Measurements from ENCODE around the gene CAMK1G. TPM values are rescaled to one million over a fixed set of nuclear protein-coding genes. Genes with fewer than 3 reads are reported as not detected.
A peak's percentile ranks its signal among the peaks of the same experiment; 100 is the strongest.

Gene CAMK1G
- total and polyA plus RNA-seq, 9 of the 15 experiments (the other 6 are each of a cell fraction or from before 2014, with no cell fraction given) = not detected

GRCh38 chr1:209627732-209628196 lies 44.2 kb downstream of the CAMK1G start (continued):
- no peak for TF ChIP-seq SIN3A (IDR thresholded peaks at IDR 0.05; ENCODE audit: borderline replicate concordance in 2 of 2, control insufficient read depth in 1 of 2, low read depth in 2 of 2, low read length in 2 of 2)
- no peak for TF ChIP-seq PCBP2 (IDR thresholded peaks at IDR 0.05; ENCODE audit: low read depth, low read length, poor library complexity, severe bottlenecking)
- TF ChIP-seq, protein P1, sequence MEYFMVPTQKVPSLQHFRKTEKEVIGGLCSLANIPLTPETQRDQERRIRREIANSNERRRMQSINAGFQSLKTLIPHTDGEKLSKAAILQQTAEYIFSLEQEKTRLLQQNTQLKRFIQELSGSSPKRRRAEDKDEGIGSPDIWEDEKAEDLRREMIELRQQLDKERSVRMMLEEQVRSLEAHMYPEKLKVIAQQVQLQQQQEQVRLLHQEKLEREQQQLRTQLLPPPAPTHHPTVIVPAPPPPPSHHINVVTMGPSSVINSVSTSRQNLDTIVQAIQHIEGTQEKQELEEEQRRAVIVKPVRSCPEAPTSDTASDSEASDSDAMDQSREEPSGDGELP (CRISPR knock-in tag; IDR thresholded peaks at IDR 0.05; ENCODE audit: borderline replicate concordance) = peak; percentile 70; the same call in 1 of the 2 replicates
- TF ChIP-seq MXI1 (IDR thresholded peaks at IDR 0.05; ENCODE audit: low read depth, low read length) = no peak
- TF ChIP-seq YY1 (IDR thresholded peaks at IDR 0.05; ENCODE audit: borderline replicate concordance in 1 of 3, control insufficient read depth in 1 of 3, extremely low read depth in 1 of 3, insufficient read depth in 3 of 3, insufficient read length in 1 of 3, insufficient replicate concordance in 2 of 3, low read depth in 1 of 3, low read length in 2 of 3) = peak in 2 of 3 experiments; percentile 32 to 45
- TF ChIP-seq ARNT (IDR thresholded peaks at IDR 0.05) = no peak
- no peak for TF ChIP-seq SMARCE1 (IDR thresholded peaks at IDR 0.05)
- no peak; a peak in 1 of 4 replicates for TF ChIP-seq ETV6 (IDR thresholded peaks at IDR 0.05; ENCODE audit: borderline replicate concordance in 1 of 2, low read depth in 2 of 2, low read length in 1 of 2)
- TF ChIP-seq ETV6 (CRISPR knock-in tag; IDR thresholded peaks at IDR 0.05; ENCODE audit: borderline replicate concordance) = no peak
- TF ChIP-seq ZNF445 (CRISPR knock-in tag; IDR thresholded peaks at IDR 0.05; ENCODE audit: low read depth) = no peak
- TF ChIP-seq, protein P2, sequence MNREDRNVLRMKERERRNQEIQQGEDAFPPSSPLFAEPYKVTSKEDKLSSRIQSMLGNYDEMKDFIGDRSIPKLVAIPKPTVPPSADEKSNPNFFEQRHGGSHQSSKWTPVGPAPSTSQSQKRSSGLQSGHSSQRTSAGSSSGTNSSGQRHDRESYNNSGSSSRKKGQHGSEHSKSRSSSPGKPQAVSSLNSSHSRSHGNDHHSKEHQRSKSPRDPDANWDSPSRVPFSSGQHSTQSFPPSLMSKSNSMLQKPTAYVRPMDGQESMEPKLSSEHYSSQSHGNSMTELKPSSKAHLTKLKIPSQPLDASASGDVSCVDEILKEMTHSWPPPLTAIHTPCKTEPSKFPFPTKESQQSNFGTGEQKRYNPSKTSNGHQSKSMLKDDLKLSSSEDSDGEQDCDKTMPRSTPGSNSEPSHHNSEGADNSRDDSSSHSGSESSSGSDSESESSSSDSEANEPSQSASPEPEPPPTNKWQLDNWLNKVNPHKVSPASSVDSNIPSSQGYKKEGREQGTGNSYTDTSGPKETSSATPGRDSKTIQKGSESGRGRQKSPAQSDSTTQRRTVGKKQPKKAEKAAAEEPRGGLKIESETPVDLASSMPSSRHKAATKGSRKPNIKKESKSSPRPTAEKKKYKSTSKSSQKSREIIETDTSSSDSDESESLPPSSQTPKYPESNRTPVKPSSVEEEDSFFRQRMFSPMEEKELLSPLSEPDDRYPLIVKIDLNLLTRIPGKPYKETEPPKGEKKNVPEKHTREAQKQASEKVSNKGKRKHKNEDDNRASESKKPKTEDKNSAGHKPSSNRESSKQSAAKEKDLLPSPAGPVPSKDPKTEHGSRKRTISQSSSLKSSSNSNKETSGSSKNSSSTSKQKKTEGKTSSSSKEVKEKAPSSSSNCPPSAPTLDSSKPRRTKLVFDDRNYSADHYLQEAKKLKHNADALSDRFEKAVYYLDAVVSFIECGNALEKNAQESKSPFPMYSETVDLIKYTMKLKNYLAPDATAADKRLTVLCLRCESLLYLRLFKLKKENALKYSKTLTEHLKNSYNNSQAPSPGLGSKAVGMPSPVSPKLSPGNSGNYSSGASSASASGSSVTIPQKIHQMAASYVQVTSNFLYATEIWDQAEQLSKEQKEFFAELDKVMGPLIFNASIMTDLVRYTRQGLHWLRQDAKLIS (CRISPR knock-in tag; IDR thresholded peaks at IDR 0.05) = no peak
- peak; percentile 32; the same call in 1 of the 2 replicates for TF ChIP-seq TOE1 (IDR thresholded peaks at IDR 0.05; ENCODE audit: borderline replicate concordance)
- TF ChIP-seq TOE1 (CRISPR knock-in tag; IDR thresholded peaks at IDR 0.05; ENCODE audit: borderline replicate concordance, low read depth) = no peak
- TF ChIP-seq, protein P3, sequence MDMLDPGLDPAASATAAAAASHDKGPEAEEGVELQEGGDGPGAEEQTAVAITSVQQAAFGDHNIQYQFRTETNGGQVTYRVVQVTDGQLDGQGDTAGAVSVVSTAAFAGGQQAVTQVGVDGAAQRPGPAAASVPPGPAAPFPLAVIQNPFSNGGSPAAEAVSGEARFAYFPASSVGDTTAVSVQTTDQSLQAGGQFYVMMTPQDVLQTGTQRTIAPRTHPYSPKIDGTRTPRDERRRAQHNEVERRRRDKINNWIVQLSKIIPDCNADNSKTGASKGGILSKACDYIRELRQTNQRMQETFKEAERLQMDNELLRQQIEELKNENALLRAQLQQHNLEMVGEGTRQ (CRISPR knock-in tag; IDR thresholded peaks at IDR 0.05) = no peak
- TF ChIP-seq CEBPZ (IDR thresholded peaks at IDR 0.05; ENCODE audit: borderline replicate concordance, low read depth, low read length) = no peak
- 0 out of 2 replicates have a peak, but pooled peaks have one; percentile 35 for TF ChIP-seq MYNN (IDR thresholded peaks at IDR 0.05)
- no peak for TF ChIP-seq MYNN (CRISPR knock-in tag; IDR thresholded peaks at IDR 0.05)
- no peak for TF ChIP-seq CSDE1 (IDR thresholded peaks at IDR 0.05)
- no peak for TF ChIP-seq NFXL1 (CRISPR knock-in tag; IDR thresholded peaks at IDR 0.05)
